K562 (cell line): ENCODE data around the gene KRTAP20-2. TPM values are rescaled to one million over a fixed set of nuclear protein-coding genes. Genes with fewer than 3 reads are reported as not detected.

Source experiments
- ATAC-seq: fragments of 200-7000 bp; cut with Tn5 transposase; 3 replicates; pipeline ENCODE4 v1.9.1; 2020; ENCODE audit warnings: moderate library complexity
- BruUV-seq: library from RNA; stranded (reverse); fragments of 400-500 nt; replicated peaks from 2 replicates; lab custom pipeline; 2021; lab: Mats Ljungman, UMichigan
- CTCF ChIA-PET: fragments of 300-600 bp; formaldehyde crosslinking; extraction: SDS; loops from one replicate; lab custom pipeline; 2021; ENCODE audit warnings: low intra/inter-chr PET ratio; lab: Yijun Ruan, JAX
- POLR2A ChIA-PET: fragments of 300-600, 350-650 bp; sonication (Branson Sonifier 250); formaldehyde crosslinking; extraction: SDS; loops from one replicate; lab custom pipeline; 2021; ENCODE audit warnings: antibody characterized with exemption, inconsistent platforms; lab: Yijun Ruan, JAX
- DNase-seq, 4 experiments: peaks; one replicate each; pipeline versions ENCODE4 v3.0.0 to v3.0.0-alpha.2; 2011 to 2018; ENCODE audit warnings: low spot score in 3 of 4, mixed read lengths in 3 of 4; ENCODE audit errors: extremely low read depth in 1 of 4
- FAIRE-seq: peaks from 2 replicates; lab custom pipeline; 2011; peaks lifted over from hg19 to GRCh38; lab: Jason Lieb, UNC
- H2AFZ ChIP-seq: 2 replicates; pipeline ENCODE4 v1.6.0; 2011; ENCODE audit warnings: low read depth, low read length, control low read depth, inconsistent platforms
- H3K27ac ChIP-seq: fragments of 200-600 bp; 3 replicates; pipeline ENCODE4 v1.8.0; 2011; ENCODE audit warnings: low read depth, mild to moderate bottlenecking, control low read depth, inconsistent platforms, low read length, moderate library complexity, mixed read lengths; ENCODE audit errors: extremely low read depth
- H3K27me3 ChIP-seq, 2 experiments: fragments of 300-600 bp in 1 of 2; 2 replicates in 1 of 2; 3 replicates in 1 of 2; pipeline versions ENCODE4 v1.6.0 to v1.8.0; 2011; ENCODE audit warnings: inconsistent platforms in 2 of 2, low read length in 2 of 2, mild to moderate bottlenecking in 1 of 2, mixed read lengths in 1 of 2, moderate library complexity in 1 of 2; ENCODE audit not compliant: control insufficient read depth in 2 of 2, insufficient read depth in 2 of 2
- H3K36me3 ChIP-seq: fragments of 300-600 bp; 3 replicates; pipeline ENCODE4 v1.8.0; 2011; ENCODE audit warnings: mild to moderate bottlenecking, low read length, inconsistent platforms; ENCODE audit not compliant: control insufficient read depth, insufficient read depth
- H3K4me1 ChIP-seq, 2 experiments: fragments of 200-600 bp in 1 of 2; replicated peaks in 1 of 2; 2 replicates in 1 of 2; 3 replicates in 1 of 2; pipeline versions ENCODE4 v1.5.1 to v1.8.0; 2011; ENCODE audit warnings: inconsistent platforms in 2 of 2, low read length in 2 of 2, mild to moderate bottlenecking in 1 of 2, mixed read lengths in 1 of 2, moderate library complexity in 1 of 2; ENCODE audit not compliant: control insufficient read depth in 2 of 2, insufficient read depth in 2 of 2
- H3K4me2 ChIP-seq: 2 replicates; pipeline ENCODE4 v1.6.1; 2011; ENCODE audit warnings: low read length, control low read depth, inconsistent platforms, mixed read lengths; ENCODE audit not compliant: insufficient read depth
- H3K4me3 ChIP-seq: fragments of 200-600 bp; sonication (generic), shearing (Covaris generic); 2 replicates; pipeline ENCODE4 v1.5.1; 2016; ENCODE audit warnings: control low read depth, inconsistent platforms
- H3K79me2 ChIP-seq: fragments of 200-600 bp; 3 replicates; pipeline ENCODE4 v1.8.0; 2011; ENCODE audit warnings: low read length, inconsistent platforms; ENCODE audit not compliant: control insufficient read depth, insufficient read depth
- H3K9ac ChIP-seq, 2 experiments: 2 replicates each; pipeline versions ENCODE4 v1.6.0 to v1.6.1; 2011; ENCODE audit warnings: low read depth in 2 of 2, low read length in 2 of 2, control low read depth in 1 of 2, inconsistent platforms in 1 of 2, mild to moderate bottlenecking in 1 of 2, mixed read lengths in 1 of 2; ENCODE audit not compliant: insufficient read depth in 1 of 2
- H3K9me1 ChIP-seq: one replicate; pipeline ENCODE4 v1.6.0; 2011; ENCODE audit warnings: inconsistent platforms, mild to moderate bottlenecking, low read length, moderate library complexity; ENCODE audit not compliant: control insufficient read depth, insufficient read depth
- H3K9me3 ChIP-seq: replicated peaks from 2 replicates; pipeline ENCODE4 v1.5.1; 2011; ENCODE audit warnings: low read depth, low read length, inconsistent platforms; ENCODE audit not compliant: control insufficient read depth, insufficient read depth
- H4K20me1 ChIP-seq: replicated peaks from 2 replicates; pipeline ENCODE4 v1.6.1; 2011; ENCODE audit warnings: low read length, inconsistent platforms, mixed read lengths; ENCODE audit not compliant: control insufficient read depth, insufficient read depth
- ATF6 ChIP-seq: sonication (generic); formaldehyde crosslinking; IDR thresholded peaks from 2 replicates; pipeline ENCODE4 v1.4.0; 2020; ENCODE audit warnings: mild to moderate bottlenecking, missing genetic modification reagents
- ZBTB49 ChIP-seq: sonication (generic); formaldehyde crosslinking; IDR thresholded peaks from 2 replicates; pipeline ENCODE4 v1.8.0; 2022; ENCODE audit warnings: missing genetic modification reagents, mild to moderate bottlenecking, borderline replicate concordance
- ZNF695 ChIP-seq: fragments of 450-650 bp; formaldehyde crosslinking; IDR thresholded peaks from 2 replicates; pipeline ENCODE4 v1.4.0; 2020; ENCODE audit warnings: mild to moderate bottlenecking, moderate library complexity
- in situ Hi-C: fragments of 300-500 bp; cut with MboI; formaldehyde crosslinking; loops from 4 replicates; pipeline ENCODE4 v1.15.0; 2018; ENCODE audit warnings: inconsistent platforms, mixed read lengths
- intact Hi-C: fragments of 100-400 bp; cut with micrococcal nuclease; formaldehyde crosslinking; loops from 2 replicates; pipeline ENCODE4 v1.14.2; 2022
- polyA plus RNA-seq, 8 experiments: library from polyadenylated mRNA; depleted of rRNA in 4 of 8; stranded (reverse) in 5 of 8; unstranded in 3 of 8; fragments of >200 nt; fragmentation: Nextera tagmentation in 2 of 8; fragmentation: Illumina TruSeq in 1 of 8; extraction: Ambion mirVana in 2 of 8; extraction: Trizol in 1 of 8; gene quantifications; 2 replicates each; pipeline versions ENCODE4 v1.2.1 to v1.2.3, GENCODE V29; 2011 to 2014; ENCODE audit warnings: inconsistent platforms in 1 of 8, missing spikeins in 1 of 8
- total RNA-seq, 7 experiments: library from RNA; depleted of rRNA in 6 of 7; stranded (reverse); fragments of >200 nt in 6 of 7; fragmentation: Illumina TruSeq in 2 of 7; extraction: Trizol in 2 of 7; gene quantifications; 2 replicates each; pipeline versions ENCODE4 v1.2.1 to v1.2.3, GENCODE V29; 2011 to 2021; ENCODE audit warnings: low replicate concordance in 1 of 7

Gene KRTAP20-2
- total and polyA plus RNA-seq, 9 of the 15 experiments (the other 6 are each of a cell fraction or from before 2014, with no cell fraction given), result not detected

GRCh38 chr21:30652891-30653290 is 17.9 kb downstream of the KRTAP20-2 start:
- intact Hi-C loops, result no loop called here
- TF ChIP-seq ATF6 (no peak), ZNF695 (CRISPR knock-in tag) (no peak), ZBTB49 (CRISPR knock-in tag) (no peak)
- TF ChIP-seq, all 486 proteins: peak for 0
- ATAC-seq (no peak), DNase-seq (no peak), FAIRE-seq (no peak)
- Histone ChIP-seq H3K4me2 (no peak overlapping the region), H3K4me3 (no peak overlapping the region), H3K9ac (no peak overlapping the region), H2AFZ (no peak overlapping the region), H3K4me1 (no peaks in the 10 kb centered on the region), H3K27ac (no peak overlapping the region), H3K9me3 (no peaks in the 10 kb centered on the region), H3K79me2 (no peaks in the 10 kb centered on the region), H3K36me3 (no peaks in the 10 kb centered on the region), H3K9me1 (no peaks in the 10 kb centered on the region), H4K20me1 (no peaks in the 10 kb centered on the region), H3K27me3 (no peaks in the 10 kb centered on the region)
- ChIA-PET CTCF (no interaction called here), POLR2A (no interaction called here)
- no TSS peak for BruUV-seq
- in situ Hi-C loops, result no loop called here
